Peyer's patch (tissue), 4 donors: ENCODE measurements around the gene FMR1.

ENCODE experiments used
- POLR2A ChIP-seq, 2 donors: fragments of 450-650 bp; IDR thresholded peaks; one replicate each; pipeline ENCODE4 v1.5.1; 2017; ENCODE audit warnings: antibody characterized with exemption in 2 of 2, mild to moderate bottlenecking in 2 of 2, moderate library complexity in 2 of 2
- TF ChIP-seq, protein P1 (sequence below), 6 experiments: fragments of 450-650 bp in 4 of 6; fragments of 200-600 bp in 2 of 6; sonication (generic) in 1 of 6; IDR thresholded peaks; one replicate each; pipeline ENCODE4 v1.5.1; 2017 to 2019; ENCODE audit warnings: antibody characterized with exemption in 6 of 6, mild to moderate bottlenecking in 3 of 6, moderate library complexity in 1 of 6

DNA sequence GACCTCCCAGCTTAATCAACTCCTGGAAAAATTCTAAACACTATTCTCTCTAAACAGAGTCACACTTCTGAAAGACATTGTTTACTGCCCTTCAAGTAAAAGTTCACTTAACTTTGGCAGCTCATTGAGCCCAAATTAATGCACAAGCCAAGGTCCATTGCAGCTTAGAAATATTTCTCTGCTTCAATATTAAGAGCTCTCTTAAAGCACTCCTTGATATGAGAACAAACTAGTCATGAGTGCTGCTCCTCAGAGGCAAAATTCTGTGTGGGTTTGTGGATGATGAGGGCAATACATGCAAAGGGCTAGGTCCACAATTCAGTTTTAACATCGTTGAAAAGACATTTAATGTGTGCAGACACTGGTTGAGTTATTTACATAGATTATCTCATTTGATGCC is 12.8 kb upstream of the FMR1 start:
- TF ChIP-seq, protein P1, sequence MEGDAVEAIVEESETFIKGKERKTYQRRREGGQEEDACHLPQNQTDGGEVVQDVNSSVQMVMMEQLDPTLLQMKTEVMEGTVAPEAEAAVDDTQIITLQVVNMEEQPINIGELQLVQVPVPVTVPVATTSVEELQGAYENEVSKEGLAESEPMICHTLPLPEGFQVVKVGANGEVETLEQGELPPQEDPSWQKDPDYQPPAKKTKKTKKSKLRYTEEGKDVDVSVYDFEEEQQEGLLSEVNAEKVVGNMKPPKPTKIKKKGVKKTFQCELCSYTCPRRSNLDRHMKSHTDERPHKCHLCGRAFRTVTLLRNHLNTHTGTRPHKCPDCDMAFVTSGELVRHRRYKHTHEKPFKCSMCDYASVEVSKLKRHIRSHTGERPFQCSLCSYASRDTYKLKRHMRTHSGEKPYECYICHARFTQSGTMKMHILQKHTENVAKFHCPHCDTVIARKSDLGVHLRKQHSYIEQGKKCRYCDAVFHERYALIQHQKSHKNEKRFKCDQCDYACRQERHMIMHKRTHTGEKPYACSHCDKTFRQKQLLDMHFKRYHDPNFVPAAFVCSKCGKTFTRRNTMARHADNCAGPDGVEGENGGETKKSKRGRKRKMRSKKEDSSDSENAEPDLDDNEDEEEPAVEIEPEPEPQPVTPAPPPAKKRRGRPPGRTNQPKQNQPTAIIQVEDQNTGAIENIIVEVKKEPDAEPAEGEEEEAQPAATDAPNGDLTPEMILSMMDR (IDR thresholded peaks at IDR 0.05) = no peak
- no peak for TF ChIP-seq POLR2A (IDR thresholded peaks at IDR 0.05)
